WTC11 (cell line): ENCODE results near the gene HES3. TPM values are rescaled to one million over a fixed set of nuclear protein-coding genes. Genes with fewer than 3 reads are reported as not detected.
A peak's percentile ranks its signal among the peaks of the same experiment; 100 is the strongest.

Experiments
- ATAC-seq: fragments of 200-7000 bp; cut with Tn5 transposase; 2 replicates; pipeline ENCODE4 v1.10.0; 2021; ENCODE audit warnings: mild to moderate bottlenecking, moderate library complexity
- CTCF ChIA-PET: fragments of 300-600 bp; sonication (Branson Sonifier 250); formaldehyde crosslinking; loops from one replicate; lab custom pipeline; 2021; ENCODE audit warnings: antibody characterized with exemption; lab: Charles Lee
- POLR2A ChIA-PET: fragments of 350-600 bp; sonication (Branson Sonifier 250); formaldehyde crosslinking; loops from one replicate; lab custom pipeline; 2021; ENCODE audit warnings: antibody characterized with exemption; lab: Charles Lee
- DNase-seq: peaks from one replicate; pipeline ENCODE4 v3.0.0; 2021; ENCODE audit warnings: low spot score
- H3K27ac Mint-ChIP-seq: 2 replicates; pipeline ENCODE4 v1.8.0; 2021; ENCODE audit warnings: mixed read lengths
- H3K27me3 Mint-ChIP-seq: 2 replicates; pipeline ENCODE4 v1.8.0; 2021; ENCODE audit warnings: low read depth, mild to moderate bottlenecking, moderate library complexity, mixed read lengths
- H3K36me3 Mint-ChIP-seq: 2 replicates; pipeline ENCODE4 v1.8.0; 2021; ENCODE audit warnings: mixed read lengths
- H3K4me1 Mint-ChIP-seq: 2 replicates; pipeline ENCODE4 v1.8.0; 2022; ENCODE audit warnings: mixed read lengths
- H3K4me3 Mint-ChIP-seq: 2 replicates; pipeline ENCODE4 v1.8.0; 2021; ENCODE audit warnings: mild to moderate bottlenecking, moderate library complexity, mixed read lengths
- H3K9me3 Mint-ChIP-seq: 2 replicates; pipeline ENCODE4 v1.8.0; 2021; ENCODE audit warnings: mixed read lengths
- CREB1 ChIP-seq: sonication (generic); formaldehyde crosslinking; IDR thresholded peaks from 2 replicates; pipeline ENCODE4 v1.8.0; 2023; ENCODE audit warnings: mild to moderate bottlenecking, missing genetic modification reagents
- EMX1 ChIP-seq: fragments of 250-450 bp; sonication (Bioruptor Pico); IDR thresholded peaks from 2 replicates; pipeline ENCODE4 v1.8.0; 2021; ENCODE audit warnings: mild to moderate bottlenecking
- FOXP1 ChIP-seq: sonication (generic); formaldehyde crosslinking; IDR thresholded peaks from 2 replicates; pipeline ENCODE4 v1.8.0; 2022; ENCODE audit warnings: missing genetic modification reagents, mild to moderate bottlenecking, moderate library complexity, borderline replicate concordance
- GTF2I ChIP-seq: fragments of 250-450 bp; sonication (Bioruptor Pico); conservative IDR thresholded peaks from 2 replicates; pipeline ENCODE4 v1.4.0; 2021; ENCODE audit warnings: mild to moderate bottlenecking
- JUN ChIP-seq: sonication (generic); formaldehyde crosslinking; IDR thresholded peaks from 2 replicates; pipeline ENCODE4 v1.8.0; 2023; ENCODE audit warnings: mild to moderate bottlenecking, missing genetic modification reagents
- PRRX2 ChIP-seq: fragments of 250-450 bp; sonication (Bioruptor Pico); IDR thresholded peaks from 2 replicates; pipeline ENCODE4 v1.8.0; 2021; ENCODE audit warnings: mild to moderate bottlenecking
- SOX15 ChIP-seq: fragments of 250-450 bp; sonication (Bioruptor Pico); IDR thresholded peaks from 2 replicates; pipeline ENCODE4 v1.9.0; 2021; ENCODE audit warnings: mild to moderate bottlenecking
- ZNF263 ChIP-seq: sonication (generic); formaldehyde crosslinking; IDR thresholded peaks from 2 replicates; pipeline ENCODE4 v1.8.1; 2022; ENCODE audit warnings: low read depth, mild to moderate bottlenecking, moderate library complexity, missing genetic modification reagents
- total RNA-seq: library from RNA; stranded (reverse); gene quantifications from 3 replicates; pipeline ENCODE4 v1.2.3, GENCODE V29; 2021
- TF ChIP-seq, protein P1 (sequence below): sonication (generic); formaldehyde crosslinking; IDR thresholded peaks from 2 replicates; pipeline ENCODE4 v1.8.1; 2023; ENCODE audit warnings: mild to moderate bottlenecking, missing genetic modification reagents, moderate library complexity
- TF ChIP-seq, protein P2 (sequence below): sonication (generic); formaldehyde crosslinking; IDR thresholded peaks from 2 replicates; pipeline ENCODE4 v1.8.1; 2022; ENCODE audit warnings: mild to moderate bottlenecking, moderate library complexity, missing genetic modification reagents
- TF ChIP-seq, protein P3 (sequence below): sonication (generic); formaldehyde crosslinking; IDR thresholded peaks from 2 replicates; pipeline ENCODE4 v1.8.1; 2022; ENCODE audit warnings: low read depth, mild to moderate bottlenecking, moderate library complexity, missing genetic modification reagents, borderline replicate concordance
- TF ChIP-seq, protein P4 (sequence below): fragments of 250-450 bp; sonication (Bioruptor Pico); conservative IDR thresholded peaks from 2 replicates; pipeline ENCODE4 v1.9.0; 2021; ENCODE audit warnings: mild to moderate bottlenecking
- TF ChIP-seq, protein P5 (sequence below): sonication (generic); formaldehyde crosslinking; IDR thresholded peaks from 2 replicates; pipeline ENCODE4 v1.8.0; 2022; ENCODE audit warnings: mild to moderate bottlenecking, missing genetic modification reagents
- TF ChIP-seq, protein P6 (sequence below): sonication (generic); formaldehyde crosslinking; IDR thresholded peaks from 2 replicates; pipeline ENCODE4 v1.8.1; 2023; ENCODE audit warnings: mild to moderate bottlenecking, missing genetic modification reagents
- TF ChIP-seq, protein P7 (sequence below): sonication (generic); formaldehyde crosslinking; IDR thresholded peaks from 2 replicates; pipeline ENCODE4 v1.8.0; 2023; ENCODE audit warnings: missing genetic modification reagents, mild to moderate bottlenecking, borderline replicate concordance
- TF ChIP-seq, protein P8 (sequence below): sonication (generic); formaldehyde crosslinking; IDR thresholded peaks from 2 replicates; pipeline ENCODE4 v1.8.1; 2022; ENCODE audit warnings: mild to moderate bottlenecking, missing genetic modification reagents, moderate library complexity, borderline replicate concordance

HES3 gene
- total RNA-seq, 1 experiment from 2014 or later = 74.7 TPM

DNA sequence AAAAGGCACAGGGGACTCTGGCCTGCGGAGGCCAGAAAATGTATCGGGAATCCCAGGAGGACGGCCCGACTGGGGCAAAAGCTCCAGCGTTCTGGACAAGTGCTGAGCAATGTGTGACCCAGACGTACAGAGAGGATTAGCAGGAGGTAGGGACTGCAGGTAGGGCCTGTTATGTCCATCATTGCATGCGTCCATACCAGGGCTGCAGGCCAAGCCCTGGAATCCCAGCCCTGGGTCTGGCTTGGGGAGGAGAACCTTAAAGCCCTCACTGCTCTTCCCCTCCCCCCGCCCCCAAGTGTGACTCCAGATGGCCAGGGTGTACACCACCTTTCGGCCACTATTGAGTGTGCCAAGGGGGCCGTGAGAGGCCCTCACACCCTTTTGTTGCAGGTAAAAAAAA lies 36.1 kb upstream of the HES3 start:
- TF ChIP-seq, protein P1, sequence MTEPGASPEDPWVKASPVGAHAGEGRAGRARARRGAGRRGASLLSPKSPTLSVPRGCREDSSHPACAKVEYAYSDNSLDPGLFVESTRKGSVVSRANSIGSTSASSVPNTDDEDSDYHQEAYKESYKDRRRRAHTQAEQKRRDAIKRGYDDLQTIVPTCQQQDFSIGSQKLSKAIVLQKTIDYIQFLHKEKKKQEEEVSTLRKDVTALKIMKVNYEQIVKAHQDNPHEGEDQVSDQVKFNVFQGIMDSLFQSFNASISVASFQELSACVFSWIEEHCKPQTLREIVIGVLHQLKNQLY = no peak
- no peak for TF ChIP-seq EMX1 (CRISPR knock-in tag)
- TF ChIP-seq CREB1 (CRISPR knock-in tag) = no peak
- TF ChIP-seq, all 79 proteins: peak for 0
- H3K4me1 Mint-ChIP-seq = peaks cover 21% of the 10 kb centered on the region
- no peak for DNase-seq
- peaks cover 29% of the 10 kb centered on the region for H3K27me3 Mint-ChIP-seq
- H3K36me3 Mint-ChIP-seq = no peaks in the 10 kb centered on the region
- H3K9me3 Mint-ChIP-seq = no peaks in the 10 kb centered on the region
- H3K27ac Mint-ChIP-seq = no peak overlapping the region
- CTCF ChIA-PET = interaction anchor here (0.6 to 10.3 kb wide), 6 partner anchors 8 to 151 kb away, joined by 3 to 489 read pairs (median 6); partner anchors contain the start of genes CHD5, HES3, ICMT and RPL22
- peak overlapping the region; percentile 62; the same call in 1 of the 2 replicates for H3K4me3 Mint-ChIP-seq
- POLR2A ChIA-PET = no interaction called here
- no peak for ATAC-seq

DNA sequence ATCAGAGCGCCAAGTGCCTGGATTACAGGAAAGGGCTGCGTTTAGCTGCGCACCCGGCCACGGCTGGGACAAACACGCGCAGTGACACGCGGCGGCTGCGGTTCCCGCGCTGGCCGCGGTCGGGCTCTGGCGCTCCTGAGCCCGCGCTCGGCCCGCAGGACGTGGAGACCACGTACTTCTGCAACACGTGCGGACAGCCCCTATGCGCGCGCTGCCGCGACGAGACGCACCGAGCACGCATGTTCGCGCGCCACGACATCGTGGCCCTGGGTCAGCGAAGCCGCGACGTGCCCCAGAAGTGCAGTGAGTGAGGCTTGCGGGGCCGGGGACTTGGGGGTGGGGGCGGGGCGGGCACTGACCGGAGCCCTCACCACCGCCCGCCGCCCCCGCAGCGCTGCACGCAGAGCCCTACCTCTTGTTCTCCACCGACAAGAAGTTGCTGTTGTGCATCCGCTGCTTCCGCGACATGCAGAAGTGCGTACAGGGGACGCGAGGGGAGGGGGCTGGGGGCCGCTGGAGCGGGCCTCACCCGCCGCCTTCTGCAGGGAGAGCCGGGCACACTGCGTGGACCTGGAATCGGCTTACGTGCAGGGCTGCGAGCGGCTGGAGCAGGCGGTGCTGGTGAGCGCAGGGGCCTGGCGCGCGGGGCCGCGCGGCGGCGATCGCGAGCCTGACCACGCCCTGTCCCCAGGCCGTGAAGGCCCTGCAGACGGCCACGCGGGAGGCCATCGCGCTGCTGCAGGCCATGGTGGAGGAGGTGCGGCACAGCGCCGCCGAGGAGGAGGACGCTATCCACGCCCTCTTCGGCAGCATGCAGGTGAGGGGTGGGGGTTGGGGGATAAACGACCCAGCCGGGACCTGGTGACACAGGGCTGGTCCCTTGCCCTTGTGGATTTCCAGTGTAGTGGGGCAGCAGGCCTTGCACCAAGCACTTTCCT lies 35.0 kb upstream of the HES3 start:
- POLR2A ChIA-PET = interaction anchor here (1.4 kb wide), 1 partner anchor 26 kb away, joined by 4 read pairs; the partner anchor contains the start of gene ICMT
- H3K27ac Mint-ChIP-seq = no peak overlapping the region
- ATAC-seq (peak; percentile 5), DNase-seq (peak; percentile 47)
- H3K4me3 Mint-ChIP-seq = peak overlapping the region; percentile 62
- H3K9me3 Mint-ChIP-seq = no peaks in the 10 kb centered on the region
- peaks cover 21% of the 10 kb centered on the region for H3K4me1 Mint-ChIP-seq
- H3K36me3 Mint-ChIP-seq = no peaks in the 10 kb centered on the region
- H3K27me3 Mint-ChIP-seq = peaks cover 29% of the 10 kb centered on the region
- CTCF ChIA-PET = interaction anchor here (0.6 to 10.3 kb wide), 9 partner anchors 9 to 175 kb away, joined by 3 to 489 read pairs (median 4); partner anchors contain the start of genes CHD5, HES3, ICMT and RPL22
- TF ChIP-seq PRRX2 = no peak
- TF ChIP-seq, protein P2, sequence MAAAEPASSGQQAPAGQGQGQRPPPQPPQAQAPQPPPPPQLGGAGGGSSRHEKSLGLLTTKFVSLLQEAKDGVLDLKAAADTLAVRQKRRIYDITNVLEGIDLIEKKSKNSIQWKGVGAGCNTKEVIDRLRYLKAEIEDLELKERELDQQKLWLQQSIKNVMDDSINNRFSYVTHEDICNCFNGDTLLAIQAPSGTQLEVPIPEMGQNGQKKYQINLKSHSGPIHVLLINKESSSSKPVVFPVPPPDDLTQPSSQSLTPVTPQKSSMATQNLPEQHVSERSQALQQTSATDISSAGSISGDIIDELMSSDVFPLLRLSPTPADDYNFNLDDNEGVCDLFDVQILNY (CRISPR knock-in tag) = 0 out of 2 replicates have a peak, but pooled peaks have one; percentile 8
- TF ChIP-seq JUN (CRISPR knock-in tag) = no peak; the same call in 1 of the 2 replicates
- TF ChIP-seq, protein P3, sequence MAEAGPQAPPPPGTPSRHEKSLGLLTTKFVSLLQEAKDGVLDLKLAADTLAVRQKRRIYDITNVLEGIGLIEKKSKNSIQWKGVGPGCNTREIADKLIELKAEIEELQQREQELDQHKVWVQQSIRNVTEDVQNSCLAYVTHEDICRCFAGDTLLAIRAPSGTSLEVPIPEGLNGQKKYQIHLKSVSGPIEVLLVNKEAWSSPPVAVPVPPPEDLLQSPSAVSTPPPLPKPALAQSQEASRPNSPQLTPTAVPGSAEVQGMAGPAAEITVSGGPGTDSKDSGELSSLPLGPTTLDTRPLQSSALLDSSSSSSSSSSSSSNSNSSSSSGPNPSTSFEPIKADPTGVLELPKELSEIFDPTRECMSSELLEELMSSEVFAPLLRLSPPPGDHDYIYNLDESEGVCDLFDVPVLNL (CRISPR knock-in tag) = 0 out of 2 replicates have a peak, but pooled peaks have one; percentile 36
- no peak for TF ChIP-seq EMX1 (CRISPR knock-in tag)
- TF ChIP-seq FOXP1 (CRISPR knock-in tag) = peak; percentile 69
- TF ChIP-seq, protein P4, sequence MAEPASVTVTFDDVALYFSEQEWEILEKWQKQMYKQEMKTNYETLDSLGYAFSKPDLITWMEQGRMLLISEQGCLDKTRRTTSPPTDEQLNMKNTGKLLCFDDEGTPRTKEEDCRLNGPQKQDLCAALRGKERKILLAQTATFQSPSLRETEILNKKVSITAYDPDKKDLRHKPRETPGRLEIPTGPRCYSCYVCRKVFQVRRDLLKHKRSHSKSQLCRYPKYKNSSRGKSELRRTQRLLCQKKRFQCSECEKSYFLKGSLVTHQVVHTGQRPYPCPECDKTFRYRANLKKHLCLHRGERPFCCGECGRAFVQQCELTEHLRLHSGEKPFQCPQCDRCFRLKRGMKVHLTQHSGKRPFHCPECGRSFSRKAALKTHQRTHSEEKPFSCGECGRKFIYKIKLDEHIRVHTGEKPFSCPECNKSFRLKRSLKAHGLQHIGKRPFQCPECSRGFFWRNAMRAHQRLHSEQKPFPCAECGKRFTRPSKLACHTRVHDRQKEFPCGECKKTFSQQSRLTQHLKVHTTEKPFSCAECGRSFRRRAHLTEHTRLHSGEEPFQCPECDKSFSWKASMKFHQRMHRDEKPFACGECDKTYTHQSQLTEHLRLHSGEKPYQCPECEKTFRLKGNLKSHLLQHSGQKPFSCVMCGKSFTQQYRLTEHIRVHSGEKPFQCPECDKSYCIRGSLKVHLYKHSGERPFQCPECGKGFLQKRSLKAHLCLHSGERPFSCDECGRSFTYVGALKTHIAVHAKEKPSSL = no peak
- TF ChIP-seq, protein P5, sequence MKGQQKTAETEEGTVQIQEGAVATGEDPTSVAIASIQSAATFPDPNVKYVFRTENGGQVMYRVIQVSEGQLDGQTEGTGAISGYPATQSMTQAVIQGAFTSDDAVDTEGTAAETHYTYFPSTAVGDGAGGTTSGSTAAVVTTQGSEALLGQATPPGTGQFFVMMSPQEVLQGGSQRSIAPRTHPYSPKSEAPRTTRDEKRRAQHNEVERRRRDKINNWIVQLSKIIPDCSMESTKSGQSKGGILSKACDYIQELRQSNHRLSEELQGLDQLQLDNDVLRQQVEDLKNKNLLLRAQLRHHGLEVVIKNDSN (CRISPR knock-in tag) = peak; percentile 24; the same call in 1 of the 2 replicates
- no peak for TF ChIP-seq SOX15 (CRISPR knock-in tag)
- no peak for TF ChIP-seq ZNF263 (CRISPR knock-in tag)
- TF ChIP-seq, protein P6, sequence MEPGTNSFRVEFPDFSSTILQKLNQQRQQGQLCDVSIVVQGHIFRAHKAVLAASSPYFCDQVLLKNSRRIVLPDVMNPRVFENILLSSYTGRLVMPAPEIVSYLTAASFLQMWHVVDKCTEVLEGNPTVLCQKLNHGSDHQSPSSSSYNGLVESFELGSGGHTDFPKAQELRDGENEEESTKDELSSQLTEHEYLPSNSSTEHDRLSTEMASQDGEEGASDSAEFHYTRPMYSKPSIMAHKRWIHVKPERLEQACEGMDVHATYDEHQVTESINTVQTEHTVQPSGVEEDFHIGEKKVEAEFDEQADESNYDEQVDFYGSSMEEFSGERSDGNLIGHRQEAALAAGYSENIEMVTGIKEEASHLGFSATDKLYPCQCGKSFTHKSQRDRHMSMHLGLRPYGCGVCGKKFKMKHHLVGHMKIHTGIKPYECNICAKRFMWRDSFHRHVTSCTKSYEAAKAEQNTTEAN (CRISPR knock-in tag) = no peak
- TF ChIP-seq, protein P7, sequence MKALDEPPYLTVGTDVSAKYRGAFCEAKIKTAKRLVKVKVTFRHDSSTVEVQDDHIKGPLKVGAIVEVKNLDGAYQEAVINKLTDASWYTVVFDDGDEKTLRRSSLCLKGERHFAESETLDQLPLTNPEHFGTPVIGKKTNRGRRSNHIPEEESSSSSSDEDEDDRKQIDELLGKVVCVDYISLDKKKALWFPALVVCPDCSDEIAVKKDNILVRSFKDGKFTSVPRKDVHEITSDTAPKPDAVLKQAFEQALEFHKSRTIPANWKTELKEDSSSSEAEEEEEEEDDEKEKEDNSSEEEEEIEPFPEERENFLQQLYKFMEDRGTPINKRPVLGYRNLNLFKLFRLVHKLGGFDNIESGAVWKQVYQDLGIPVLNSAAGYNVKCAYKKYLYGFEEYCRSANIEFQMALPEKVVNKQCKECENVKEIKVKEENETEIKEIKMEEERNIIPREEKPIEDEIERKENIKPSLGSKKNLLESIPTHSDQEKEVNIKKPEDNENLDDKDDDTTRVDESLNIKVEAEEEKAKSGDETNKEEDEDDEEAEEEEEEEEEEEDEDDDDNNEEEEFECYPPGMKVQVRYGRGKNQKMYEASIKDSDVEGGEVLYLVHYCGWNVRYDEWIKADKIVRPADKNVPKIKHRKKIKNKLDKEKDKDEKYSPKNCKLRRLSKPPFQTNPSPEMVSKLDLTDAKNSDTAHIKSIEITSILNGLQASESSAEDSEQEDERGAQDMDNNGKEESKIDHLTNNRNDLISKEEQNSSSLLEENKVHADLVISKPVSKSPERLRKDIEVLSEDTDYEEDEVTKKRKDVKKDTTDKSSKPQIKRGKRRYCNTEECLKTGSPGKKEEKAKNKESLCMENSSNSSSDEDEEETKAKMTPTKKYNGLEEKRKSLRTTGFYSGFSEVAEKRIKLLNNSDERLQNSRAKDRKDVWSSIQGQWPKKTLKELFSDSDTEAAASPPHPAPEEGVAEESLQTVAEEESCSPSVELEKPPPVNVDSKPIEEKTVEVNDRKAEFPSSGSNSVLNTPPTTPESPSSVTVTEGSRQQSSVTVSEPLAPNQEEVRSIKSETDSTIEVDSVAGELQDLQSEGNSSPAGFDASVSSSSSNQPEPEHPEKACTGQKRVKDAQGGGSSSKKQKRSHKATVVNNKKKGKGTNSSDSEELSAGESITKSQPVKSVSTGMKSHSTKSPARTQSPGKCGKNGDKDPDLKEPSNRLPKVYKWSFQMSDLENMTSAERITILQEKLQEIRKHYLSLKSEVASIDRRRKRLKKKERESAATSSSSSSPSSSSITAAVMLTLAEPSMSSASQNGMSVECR (CRISPR knock-in tag) = no peak; the same call in 1 of the 2 replicates
- TF ChIP-seq, protein P8, sequence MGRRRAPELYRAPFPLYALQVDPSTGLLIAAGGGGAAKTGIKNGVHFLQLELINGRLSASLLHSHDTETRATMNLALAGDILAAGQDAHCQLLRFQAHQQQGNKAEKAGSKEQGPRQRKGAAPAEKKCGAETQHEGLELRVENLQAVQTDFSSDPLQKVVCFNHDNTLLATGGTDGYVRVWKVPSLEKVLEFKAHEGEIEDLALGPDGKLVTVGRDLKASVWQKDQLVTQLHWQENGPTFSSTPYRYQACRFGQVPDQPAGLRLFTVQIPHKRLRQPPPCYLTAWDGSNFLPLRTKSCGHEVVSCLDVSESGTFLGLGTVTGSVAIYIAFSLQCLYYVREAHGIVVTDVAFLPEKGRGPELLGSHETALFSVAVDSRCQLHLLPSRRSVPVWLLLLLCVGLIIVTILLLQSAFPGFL (CRISPR knock-in tag) = no peak
- TF ChIP-seq GTF2I = no peak
